Endothelial cell of umbilical vein (primary cell): ENCODE data around the gene DCLK1. TPM values are rescaled to one million over a fixed set of nuclear protein-coding genes. Genes with fewer than 3 reads are reported as not detected.

Experiments used
- BruUV-seq: library from RNA; stranded (reverse); fragments of 400-500 nt; replicated peaks from 2 replicates; lab custom pipeline; 2021; lab: Mats Ljungman, UMichigan
- CTCF ChIA-PET: fragments of 300-600, 350-600 bp; sonication (Branson Sonifier 250); formaldehyde crosslinking; loops from one replicate; lab custom pipeline; 2021; ENCODE audit warnings: antibody characterized with exemption, inconsistent platforms; lab: Charles Lee
- POLR2A ChIA-PET: fragments of 300-600, 350-600 bp; sonication (Branson Sonifier 250); formaldehyde crosslinking; loops from one replicate; lab custom pipeline; 2021; ENCODE audit warnings: antibody characterized with exemption, inconsistent platforms; lab: Charles Lee
- DNase-seq: peaks from one replicate; pipeline ENCODE4 v3.0.0-alpha.2; 2011; ENCODE audit warnings: low read depth, low spot score
- FAIRE-seq: peaks from 2 replicates; lab custom pipeline; 2011; peaks lifted over from hg19 to GRCh38; lab: Jason Lieb, UNC
- H2AFZ ChIP-seq: 2 replicates; pipeline ENCODE4 v1.6.0; 2012; ENCODE audit warnings: low read depth, low read length, control low read depth, inconsistent platforms
- H3K27ac ChIP-seq: 2 replicates; pipeline ENCODE4 v1.5.1; 2011; ENCODE audit warnings: low read depth, mild to moderate bottlenecking, control low read depth, low read length, moderate library complexity; ENCODE audit not compliant: insufficient read depth
- H3K27me3 ChIP-seq, 2 experiments: 2 replicates each; pipeline versions ENCODE4 v1.6.0 to v1.6.1; 2011; ENCODE audit warnings: low read length in 2 of 2, mixed read lengths in 1 of 2; ENCODE audit not compliant: control insufficient read depth in 2 of 2, insufficient read depth in 2 of 2
- H3K36me3 ChIP-seq, 2 experiments: 2 replicates in 1 of 2; 3 replicates in 1 of 2; pipeline ENCODE4 v1.5.1; 2011; ENCODE audit warnings: low read length in 2 of 2, mild to moderate bottlenecking in 1 of 2, moderate library complexity in 1 of 2; ENCODE audit not compliant: control insufficient read depth in 2 of 2, insufficient read depth in 2 of 2; ENCODE audit errors: extremely low read depth in 1 of 2
- H3K4me1 ChIP-seq: 3 replicates; pipeline ENCODE4 v1.5.1; 2011; ENCODE audit warnings: mild to moderate bottlenecking, low read length; ENCODE audit not compliant: control insufficient read depth, insufficient read depth; ENCODE audit errors: extremely low read depth
- H3K4me2 ChIP-seq: 2 replicates; pipeline ENCODE4 v1.6.1; 2011; ENCODE audit warnings: low read length, control low read depth, mixed read lengths; ENCODE audit not compliant: insufficient read depth
- H3K4me3 ChIP-seq, 3 experiments: fragments of 200-600 bp in 1 of 3; sonication (generic), shearing (Covaris generic) in 1 of 3; replicated peaks in 1 of 3; 2 replicates each; pipeline ENCODE4 v1.5.1; 2011 to 2016; ENCODE audit warnings: control low read depth in 3 of 3, low read length in 3 of 3, mild to moderate bottlenecking in 2 of 3, inconsistent platforms in 1 of 3, low read depth in 1 of 3, moderate library complexity in 1 of 3; ENCODE audit not compliant: insufficient read depth in 1 of 3
- H3K79me2 ChIP-seq: 2 replicates; pipeline ENCODE4 v1.6.0; 2012; ENCODE audit warnings: low read length, inconsistent platforms; ENCODE audit not compliant: control insufficient read depth, insufficient read depth
- H3K9ac ChIP-seq: replicated peaks from 2 replicates; pipeline ENCODE3; 2011; ENCODE audit warnings: low read length, control low read depth; ENCODE audit not compliant: insufficient read depth; ENCODE audit errors: extremely low read depth
- H3K9me1 ChIP-seq: replicated peaks from 3 replicates; pipeline ENCODE4 v1.6.0; 2011; ENCODE audit warnings: mild to moderate bottlenecking, low read length; ENCODE audit not compliant: control insufficient read depth, insufficient read depth; ENCODE audit errors: extremely low read depth
- H3K9me3 ChIP-seq: replicated peaks from 2 replicates; pipeline ENCODE4 v1.5.1; 2012; ENCODE audit warnings: low read length, inconsistent platforms; ENCODE audit not compliant: control insufficient read depth, insufficient read depth
- H4K20me1 ChIP-seq: replicated peaks from 2 replicates; pipeline ENCODE3; 2011; ENCODE audit warnings: mild to moderate bottlenecking, low read length; ENCODE audit not compliant: control insufficient read depth, insufficient read depth; ENCODE audit errors: extremely low read depth
- EZH2 ChIP-seq: IDR thresholded peaks from 2 replicates; pipeline ENCODE4 v1.6.1; 2012; ENCODE audit warnings: borderline replicate concordance, low read depth, mild to moderate bottlenecking, moderate library complexity, low read length, inconsistent platforms; ENCODE audit not compliant: severe bottlenecking
- FOS ChIP-seq: IDR thresholded peaks from 2 replicates; pipeline ENCODE4 v1.6.1; 2011; ENCODE audit warnings: mild to moderate bottlenecking, low read length, moderate library complexity, borderline replicate concordance; ENCODE audit not compliant: insufficient read depth
- MYC ChIP-seq: IDR thresholded peaks from one replicate; pipeline ENCODE4 v1.6.1; 2011; ENCODE audit warnings: mild to moderate bottlenecking, low read depth, low read length
- POLR2A ChIP-seq: IDR thresholded peaks from 2 replicates; pipeline ENCODE4 v1.6.1; 2012; ENCODE audit warnings: low read depth, mild to moderate bottlenecking, control low read depth, low read length
- POLR2AphosphoS5 ChIP-seq: IDR thresholded peaks from 2 replicates; pipeline ENCODE4 v1.6.1; 2012; ENCODE audit warnings: low read depth, mild to moderate bottlenecking, control low read depth, low read length, moderate library complexity; ENCODE audit not compliant: insufficient read depth
- dilution Hi-C: fragments of 300-500 bp; cut with MboI; formaldehyde crosslinking; loops from one replicate; pipeline ENCODE4 v1.15.0; 2019; ENCODE audit warnings: low sequenced_read_pairs; ENCODE audit not compliant: extremely low pct_ligation_motif_present
- intact Hi-C: fragments of 100-400 bp; cut with micrococcal nuclease; formaldehyde crosslinking; loops from one replicate; pipeline ENCODE4 v1.10.0; 2022
- polyA plus RNA-seq, 4 experiments: library from polyadenylated mRNA; depleted of rRNA in 3 of 4; stranded (reverse) in 3 of 4; unstranded in 1 of 4; fragments of >200 nt; gene quantifications; 2 replicates each; pipeline versions ENCODE4 v1.2.1 to v1.2.3, GENCODE V29; 2011 to 2012; ENCODE audit warnings: missing spikeins in 1 of 4
- total RNA-seq: library from RNA; stranded (reverse); gene quantifications from 2 replicates; pipeline ENCODE4 v1.2.3, GENCODE V29; 2021
- TF ChIP-seq, protein P1 (sequence below), 2 donors: IDR thresholded peaks; 1 replicate in 1 of 2; 2 replicates in 1 of 2; pipeline ENCODE4 v1.5.1; 2011; ENCODE audit warnings: low read length in 2 of 2, mild to moderate bottlenecking in 2 of 2, moderate library complexity in 2 of 2, control low read depth in 1 of 2, inconsistent platforms in 1 of 2, low read depth in 1 of 2; ENCODE audit not compliant: insufficient read depth in 1 of 2; ENCODE audit errors: extremely low read depth in 1 of 2
- TF ChIP-seq, protein P2 (sequence below): IDR thresholded peaks from 2 replicates; pipeline ENCODE4 v1.6.1; 2011; ENCODE audit not compliant: insufficient read depth, insufficient read length

Gene DCLK1
- total and polyA plus RNA-seq, 2 donors (not counting 3 experiments of a cell fraction or from before 2014, with no cell fraction given) = 0.28 to 3.9 TPM

DNA sequence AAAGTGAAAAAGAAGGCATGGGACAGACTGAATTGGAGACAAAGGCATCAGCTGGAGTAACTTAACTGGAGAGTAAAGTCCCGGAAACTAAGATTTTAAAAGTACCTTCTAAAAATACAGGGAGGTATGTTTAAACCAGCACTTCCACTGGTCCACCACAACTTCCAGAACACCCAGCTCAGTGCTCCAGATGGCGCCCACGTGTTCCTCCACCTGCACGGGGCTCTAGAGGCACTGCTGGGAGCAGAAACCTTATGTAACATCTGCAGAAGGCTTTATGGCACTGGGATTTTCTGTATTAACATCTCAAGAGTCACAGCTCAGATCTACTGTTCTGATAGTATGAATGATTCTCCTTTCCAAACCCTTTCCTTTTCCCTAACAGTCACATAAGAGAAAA lies 252.1 kb downstream of the DCLK1 start:
- dilution Hi-C loops (no loop called here), intact Hi-C loops (no loop called here)
- H3K4me3 ChIP-seq = no peak overlapping the region
- no peaks in the 10 kb centered on the region for H3K27me3 ChIP-seq
- no peak for FAIRE-seq
- H3K27ac ChIP-seq = no peak overlapping the region
- no peak for TF ChIP-seq POLR2A
- TF ChIP-seq POLR2AphosphoS5 = no peak
- no peak for TF ChIP-seq EZH2
- ChIA-PET POLR2A (no interaction called here), CTCF (no interaction called here)
- H3K36me3 ChIP-seq = no peaks in the 10 kb centered on the region
- H3K4me2 ChIP-seq = no peak overlapping the region
- no peak for DNase-seq
- H3K4me1 ChIP-seq = no peaks in the 10 kb centered on the region
- no TSS peak for BruUV-seq
- H3K79me2 ChIP-seq = no peaks in the 10 kb centered on the region
- H3K9me1 ChIP-seq = no peaks in the 10 kb centered on the region
- no peaks in the 10 kb centered on the region for H4K20me1 ChIP-seq
- H2AFZ ChIP-seq = no peak overlapping the region
- no peaks in the 10 kb centered on the region for H3K9me3 ChIP-seq
- H3K9ac ChIP-seq = no peak overlapping the region

DNA sequence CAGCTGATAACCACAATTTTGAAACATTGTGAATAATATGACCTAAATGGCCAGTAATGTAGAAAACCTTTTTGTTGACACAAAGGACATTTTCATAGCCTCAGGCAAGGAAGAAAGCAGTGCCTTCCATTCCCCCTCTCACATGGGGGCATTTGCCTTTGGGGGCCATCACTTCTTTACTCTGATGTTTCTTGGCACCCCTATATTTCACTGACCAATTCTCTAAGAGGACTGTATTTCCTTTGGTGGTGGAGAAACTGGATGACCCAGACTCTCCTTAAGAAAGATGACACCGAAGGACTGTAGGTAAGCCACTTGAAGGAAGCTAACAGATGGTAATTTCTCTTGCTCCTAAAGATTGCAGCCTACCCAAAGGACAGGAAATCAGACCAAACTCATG lies 254.6 kb downstream of the DCLK1 start:
- H3K9me1 ChIP-seq = no peaks in the 10 kb centered on the region
- no peak overlapping the region for H3K4me2 ChIP-seq
- no peaks in the 10 kb centered on the region for H3K79me2 ChIP-seq
- CTCF ChIA-PET = no interaction called here
- no peaks in the 10 kb centered on the region for H3K9me3 ChIP-seq
- intact Hi-C loops (no loop called here), dilution Hi-C loops (no loop called here)
- no TSS peak for BruUV-seq
- H3K4me1 ChIP-seq = no peaks in the 10 kb centered on the region
- FAIRE-seq (no peak), DNase-seq (no peak)
- no peak overlapping the region for H2AFZ ChIP-seq
- no peak overlapping the region for H3K4me3 ChIP-seq
- no peak overlapping the region for H3K27ac ChIP-seq
- H3K36me3 ChIP-seq = no peaks in the 10 kb centered on the region
- no peak overlapping the region for H3K9ac ChIP-seq
- no peaks in the 10 kb centered on the region for H3K27me3 ChIP-seq
- no peak for TF ChIP-seq EZH2
- TF ChIP-seq, protein P1, sequence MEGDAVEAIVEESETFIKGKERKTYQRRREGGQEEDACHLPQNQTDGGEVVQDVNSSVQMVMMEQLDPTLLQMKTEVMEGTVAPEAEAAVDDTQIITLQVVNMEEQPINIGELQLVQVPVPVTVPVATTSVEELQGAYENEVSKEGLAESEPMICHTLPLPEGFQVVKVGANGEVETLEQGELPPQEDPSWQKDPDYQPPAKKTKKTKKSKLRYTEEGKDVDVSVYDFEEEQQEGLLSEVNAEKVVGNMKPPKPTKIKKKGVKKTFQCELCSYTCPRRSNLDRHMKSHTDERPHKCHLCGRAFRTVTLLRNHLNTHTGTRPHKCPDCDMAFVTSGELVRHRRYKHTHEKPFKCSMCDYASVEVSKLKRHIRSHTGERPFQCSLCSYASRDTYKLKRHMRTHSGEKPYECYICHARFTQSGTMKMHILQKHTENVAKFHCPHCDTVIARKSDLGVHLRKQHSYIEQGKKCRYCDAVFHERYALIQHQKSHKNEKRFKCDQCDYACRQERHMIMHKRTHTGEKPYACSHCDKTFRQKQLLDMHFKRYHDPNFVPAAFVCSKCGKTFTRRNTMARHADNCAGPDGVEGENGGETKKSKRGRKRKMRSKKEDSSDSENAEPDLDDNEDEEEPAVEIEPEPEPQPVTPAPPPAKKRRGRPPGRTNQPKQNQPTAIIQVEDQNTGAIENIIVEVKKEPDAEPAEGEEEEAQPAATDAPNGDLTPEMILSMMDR (IDR thresholded peaks at IDR 0.05; ENCODE audit: extremely low read depth in 1 of 2, insufficient read depth in 1 of 2, low read depth in 1 of 2, low read length in 2 of 2) = no peak
- no peak for TF ChIP-seq POLR2A
- no peak for TF ChIP-seq FOS
- TF ChIP-seq MYC = no peak
- TF ChIP-seq POLR2AphosphoS5 = no peak
- TF ChIP-seq, protein P2, sequence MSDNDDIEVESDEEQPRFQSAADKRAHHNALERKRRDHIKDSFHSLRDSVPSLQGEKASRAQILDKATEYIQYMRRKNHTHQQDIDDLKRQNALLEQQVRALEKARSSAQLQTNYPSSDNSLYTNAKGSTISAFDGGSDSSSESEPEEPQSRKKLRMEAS = no peak
- no peaks in the 10 kb centered on the region for H4K20me1 ChIP-seq
- POLR2A ChIA-PET = no interaction called here
